ENCODE data around the gene MAFG. TPM values are rescaled to one million over a fixed set of nuclear protein-coding genes. Genes with fewer than 3 reads are reported as not detected.

Gene MAFG
- total and polyA plus RNA-seq, 2 experiments from 2014 or later, result 17.2 to 33.4 TPM

GRCh38 chr17:81898885-81899284 lies 28.6 kb downstream of the MAFG start:
- Histone ChIP-seq H2AFZ (no peak overlapping the region), H3K27me3 (ENCODE audit: insufficient read depth) (peaks cover 18% of the 10 kb centered on the region), H3K27ac (ENCODE audit: low read depth) (no peak overlapping the region), H4K20me1 (replicated peaks; ENCODE audit: insufficient read depth) (0 out of 2 replicates have a peak, but pooled peaks cover 7% of the 10 kb centered on the region), H3K79me2 (replicated peaks; ENCODE audit: insufficient read depth) (no peaks in the 10 kb centered on the region; the same call in 1 of the 2 replicates), H3K9me2 (ENCODE audit: insufficient read depth) (no peaks in the 10 kb centered on the region), H3K36me3 (ENCODE audit: insufficient read depth) (peaks cover 27% of the 10 kb centered on the region; the same call in 1 of the 2 replicates), H3K4me1 (ENCODE audit: insufficient read depth) (no peaks in the 10 kb centered on the region; the same call in 1 of the 2 replicates), H3K4me3 (no peak overlapping the region), H3F3A (replicated peaks; ENCODE audit: low read depth) (peaks cover 13% of the 10 kb centered on the region), H3K4me2 (no peak overlapping the region)
- Mint-ChIP-seq H3K9me3 (no peaks in the 10 kb centered on the region), H3K36me3 (ENCODE audit: low read depth) (peaks cover 42% of the 10 kb centered on the region), H3K4me3 (no peak overlapping the region), H3K4me1 (peaks cover 3% of the 10 kb centered on the region; the same call in 2 of the 3 replicates), H3K27ac (no peak overlapping the region), H3K27me3 (ENCODE audit: insufficient read depth, low read depth, poor library complexity) (peaks cover 26% of the 10 kb centered on the region)
- DNase-seq (ENCODE audit: low spot score) (no peak), ATAC-seq (no peak)
- TF ChIP-seq STAT1 (IDR thresholded peaks at IDR 0.05; ENCODE audit: unreplicated experiment) (no peak), REST (IDR thresholded peaks at IDR 0.05; ENCODE audit: unreplicated experiment) (no peak), ETS1 (IDR thresholded peaks at IDR 0.05) (no peak), JUNB (IDR thresholded peaks at IDR 0.05; ENCODE audit: unreplicated experiment) (no peak), EZH2 (IDR thresholded peaks at IDR 0.05; ENCODE audit: low read depth, unreplicated experiment) (no peak), POLR2AphosphoS5 (IDR thresholded peaks at IDR 0.05; ENCODE audit: low read depth) (no peak), ZNF114 (CRISPR knock-in tag; IDR thresholded peaks at IDR 0.05) (no peak), NANOG (IDR thresholded peaks at IDR 0.05; ENCODE audit: borderline replicate concordance) (no peak), ZNF331 (CRISPR knock-in tag; IDR thresholded peaks at IDR 0.05; ENCODE audit: low read depth) (no peak), CREB1 (CRISPR knock-in tag; IDR thresholded peaks at IDR 0.05; ENCODE audit: low read depth) (no peak), ZNF462 (CRISPR knock-in tag; IDR thresholded peaks at IDR 0.05) (no peak), CTCF (conservative IDR thresholded peaks at IDR 0.05; ENCODE audit: low read depth in 2 of 2) (no peak), EZH2phosphoT487 (IDR thresholded peaks at IDR 0.05; ENCODE audit: unreplicated experiment) (no peak)
